ENCODE measurements around the gene STK39. TPM values are rescaled to one million over a fixed set of nuclear protein-coding genes. Genes with fewer than 3 reads are reported as not detected.
A peak's percentile ranks its signal among the peaks of the same experiment; 100 is the strongest.

STK39 gene
- total and polyA plus RNA-seq, 2 of the 4 experiments (the other 2 are of a cell fraction), result 11.8 to 16.4 TPM

DNA sequence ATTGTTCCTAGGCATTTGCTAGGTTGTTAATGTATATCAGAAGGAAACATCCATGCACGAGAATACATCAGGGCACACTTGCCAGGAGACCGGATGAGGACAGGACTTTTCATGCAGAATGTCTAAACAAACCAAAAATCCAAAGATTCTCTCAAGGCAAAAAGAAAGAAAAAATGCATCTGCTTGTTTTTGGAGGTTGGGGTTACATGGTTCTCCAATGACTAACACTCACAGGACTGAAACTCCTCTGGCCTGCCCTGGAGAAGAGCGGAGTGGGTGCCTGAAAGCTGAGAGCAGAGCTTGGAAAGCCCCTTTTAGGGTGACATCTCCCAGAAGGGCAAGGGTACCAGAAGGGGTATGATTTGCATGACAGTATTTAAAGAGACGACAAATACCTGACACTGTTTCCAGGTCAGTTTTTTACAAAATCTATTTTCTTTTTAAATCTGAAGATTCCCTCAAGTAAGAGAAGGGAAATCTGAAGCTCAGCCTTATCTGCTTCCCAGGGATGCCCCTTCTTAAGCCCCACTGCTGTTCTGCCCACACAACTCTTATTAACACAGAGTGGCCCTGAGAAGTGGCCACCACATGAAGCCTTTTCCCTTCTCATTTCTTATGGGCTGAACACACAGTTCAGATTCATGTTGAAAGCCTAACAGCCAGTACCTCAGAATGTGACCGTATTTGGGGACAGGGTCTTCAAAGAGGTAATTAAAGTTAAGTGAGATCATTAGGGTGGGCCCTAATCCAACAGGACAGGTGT, 216.4 kb downstream of the STK39 start:
- DNase-seq, result peak; percentile 95
- Histone ChIP-seq H3K14ac (replicated peaks; ENCODE audit: low read depth, low read length) (peak overlapping the region; percentile 98), H3K36me3 (ENCODE audit: control insufficient read depth, insufficient read depth, low read length) (peaks cover 9% of the 10 kb centered on the region), H3K4me2 (ENCODE audit: low read depth, low read length) (peak overlapping the region; percentile 9; the same call in 1 of the 2 replicates), H3K4ac (ENCODE audit: low read depth, low read length) (peak overlapping the region; percentile 98), H3K9ac (ENCODE audit: low read depth, low read length) (peak overlapping the region; percentile 69), H4K20me1 (ENCODE audit: insufficient read depth, low read length) (no peaks in the 10 kb centered on the region), H4K5ac (ENCODE audit: low read depth, low read length) (peak overlapping the region; percentile 99), H4K8ac (ENCODE audit: low read depth in 2 of 2, low read length in 2 of 2) (peak overlapping the region; percentile 89 to 98), H2AFZ (replicated peaks; ENCODE audit: low read length, poor library complexity) (no peak overlapping the region), H4K91ac (ENCODE audit: insufficient read depth, low read depth, low read length) (peak overlapping the region; percentile 99), H2AK9ac (replicated peaks; ENCODE audit: low read depth, low read length, poor library complexity) (peak overlapping the region; percentile 3), H3K23ac (ENCODE audit: low read depth, low read length) (peak overlapping the region; percentile 84), H3K27me3 (ENCODE audit: control insufficient read depth, insufficient read depth, low read length) (no peaks in the 10 kb centered on the region), H3K79me1 (ENCODE audit: low read depth in 1 of 2, low read length in 2 of 2) (peaks cover 12 to 43% of the 10 kb centered on the region in 2 experiments), H2BK120ac (ENCODE audit: low read depth, low read length) (peak overlapping the region; percentile 100), H3K4me1 (ENCODE audit: control insufficient read depth, insufficient read depth, low read length) (peaks cover 15% of the 10 kb centered on the region), H3K4me3 (ENCODE audit: insufficient read depth, low read depth, low read length) (no peak overlapping the region), H3K27ac (ENCODE audit: insufficient read depth, low read length) (peak overlapping the region; percentile 99), H3K18ac (ENCODE audit: low read depth, low read length) (peak overlapping the region; percentile 99), H3K56ac (ENCODE audit: extremely low read depth, insufficient read depth, low read length) (peak overlapping the region; percentile 96), H3K9me1 (ENCODE audit: insufficient read depth, low read length) (peaks cover 3% of the 10 kb centered on the region; the same call in 1 of the 2 replicates), H3K9me3 (ENCODE audit: control insufficient read depth, insufficient read depth, low read length) (no peaks in the 10 kb centered on the region), H2BK15ac (ENCODE audit: low read depth, low read length) (peak overlapping the region; percentile 74; the same call in 2 of the 3 replicates), H2BK5ac (ENCODE audit: low read depth, low read length, poor library complexity, severe bottlenecking) (peak overlapping the region; percentile 99), H2AK5ac (ENCODE audit: low read depth, low read length) (peak overlapping the region; percentile 50; the same call in 1 of the 2 replicates), H2BK20ac (ENCODE audit: low read depth, low read length) (peak overlapping the region; percentile 97)
- intact Hi-C loops (cut with micrococcal nuclease), result loop anchor here (5.0 kb wide), 1 partner anchor 44 kb away; no protein-coding TSS in a partner anchor
- WGBS, 2 experiments (ENCODE audit: extremely low coverage in 2 of 2, insufficient read length in 1 of 2), result no CpG with 5 or more reads among the region's 5 CpGs
- dilution Hi-C loops (cut with HindIII; ENCODE audit: low sequenced_read_pairs, unreplicated experiment), result no loop called here
- peak; percentile 94 for ATAC-seq (ENCODE audit: low read depth)
- no TSS peak for BruUV-seq (replicated peaks)
- POLR2A ChIA-PET (ENCODE audit: unreplicated experiment), result no interaction called here
- CTCF ChIA-PET, result interaction anchor here (1.0 kb wide), 1 partner anchor 18 kb away, joined by 3 read pairs; no protein-coding TSS in a partner anchor
- in situ Hi-C loops (cut with MboI; ENCODE audit: low sequenced_read_pairs), result no loop called here
- no peak for TF ChIP-seq MXI1 (IDR thresholded peaks at IDR 0.05; ENCODE audit: borderline replicate concordance, low read depth, low read length)
- TF ChIP-seq POLR2A (IDR thresholded peaks at IDR 0.05; ENCODE audit: low read depth, low read length), result no peak
- peak; percentile 1; the same call in 1 of the 2 replicates for TF ChIP-seq RAD21 (IDR thresholded peaks at IDR 0.05; ENCODE audit: low read length)
- TF ChIP-seq SMC3 (IDR thresholded peaks at IDR 0.05; ENCODE audit: low read depth, low read length), result no peak
- TF ChIP-seq, protein P1, sequence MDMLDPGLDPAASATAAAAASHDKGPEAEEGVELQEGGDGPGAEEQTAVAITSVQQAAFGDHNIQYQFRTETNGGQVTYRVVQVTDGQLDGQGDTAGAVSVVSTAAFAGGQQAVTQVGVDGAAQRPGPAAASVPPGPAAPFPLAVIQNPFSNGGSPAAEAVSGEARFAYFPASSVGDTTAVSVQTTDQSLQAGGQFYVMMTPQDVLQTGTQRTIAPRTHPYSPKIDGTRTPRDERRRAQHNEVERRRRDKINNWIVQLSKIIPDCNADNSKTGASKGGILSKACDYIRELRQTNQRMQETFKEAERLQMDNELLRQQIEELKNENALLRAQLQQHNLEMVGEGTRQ (IDR thresholded peaks at IDR 0.05; ENCODE audit: low read depth, low read length), result no peak
- TF ChIP-seq CEBPB (IDR thresholded peaks at IDR 0.05; ENCODE audit: low read depth, low read length), result no peak
- TF ChIP-seq MAFK (IDR thresholded peaks at IDR 0.05; ENCODE audit: low read depth, low read length), result no peak
- peak; percentile 46; the same call in 1 of the 2 replicates for TF ChIP-seq FOS (IDR thresholded peaks at IDR 0.05; ENCODE audit: low read depth, low read length)
- peak; percentile 74 for TF ChIP-seq BHLHE40 (IDR thresholded peaks at IDR 0.05; ENCODE audit: low read depth, low read length)
- TF ChIP-seq NFE2L2 (IDR thresholded peaks at IDR 0.05; ENCODE audit: low read depth, low read length), result no peak
- no peak for TF ChIP-seq CHD1 (IDR thresholded peaks at IDR 0.05; ENCODE audit: low read depth, low read length)
- TF ChIP-seq RFX5 (IDR thresholded peaks at IDR 0.05; ENCODE audit: low read depth, low read length), result no peak
- TF ChIP-seq RCOR1 (IDR thresholded peaks at IDR 0.05; ENCODE audit: insufficient replicate concordance, low read length), result no peak
- peak; percentile 21; the same call in 1 of the 2 replicates for TF ChIP-seq MAZ (IDR thresholded peaks at IDR 0.05; ENCODE audit: borderline replicate concordance, low read depth, low read length)
- TF ChIP-seq, protein P2, sequence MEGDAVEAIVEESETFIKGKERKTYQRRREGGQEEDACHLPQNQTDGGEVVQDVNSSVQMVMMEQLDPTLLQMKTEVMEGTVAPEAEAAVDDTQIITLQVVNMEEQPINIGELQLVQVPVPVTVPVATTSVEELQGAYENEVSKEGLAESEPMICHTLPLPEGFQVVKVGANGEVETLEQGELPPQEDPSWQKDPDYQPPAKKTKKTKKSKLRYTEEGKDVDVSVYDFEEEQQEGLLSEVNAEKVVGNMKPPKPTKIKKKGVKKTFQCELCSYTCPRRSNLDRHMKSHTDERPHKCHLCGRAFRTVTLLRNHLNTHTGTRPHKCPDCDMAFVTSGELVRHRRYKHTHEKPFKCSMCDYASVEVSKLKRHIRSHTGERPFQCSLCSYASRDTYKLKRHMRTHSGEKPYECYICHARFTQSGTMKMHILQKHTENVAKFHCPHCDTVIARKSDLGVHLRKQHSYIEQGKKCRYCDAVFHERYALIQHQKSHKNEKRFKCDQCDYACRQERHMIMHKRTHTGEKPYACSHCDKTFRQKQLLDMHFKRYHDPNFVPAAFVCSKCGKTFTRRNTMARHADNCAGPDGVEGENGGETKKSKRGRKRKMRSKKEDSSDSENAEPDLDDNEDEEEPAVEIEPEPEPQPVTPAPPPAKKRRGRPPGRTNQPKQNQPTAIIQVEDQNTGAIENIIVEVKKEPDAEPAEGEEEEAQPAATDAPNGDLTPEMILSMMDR (conservative IDR thresholded peaks at IDR 0.05; ENCODE audit: low read depth, low read length), result no peak
